Measurements from ENCODE around the gene TECTB.

TECTB gene

DNA sequence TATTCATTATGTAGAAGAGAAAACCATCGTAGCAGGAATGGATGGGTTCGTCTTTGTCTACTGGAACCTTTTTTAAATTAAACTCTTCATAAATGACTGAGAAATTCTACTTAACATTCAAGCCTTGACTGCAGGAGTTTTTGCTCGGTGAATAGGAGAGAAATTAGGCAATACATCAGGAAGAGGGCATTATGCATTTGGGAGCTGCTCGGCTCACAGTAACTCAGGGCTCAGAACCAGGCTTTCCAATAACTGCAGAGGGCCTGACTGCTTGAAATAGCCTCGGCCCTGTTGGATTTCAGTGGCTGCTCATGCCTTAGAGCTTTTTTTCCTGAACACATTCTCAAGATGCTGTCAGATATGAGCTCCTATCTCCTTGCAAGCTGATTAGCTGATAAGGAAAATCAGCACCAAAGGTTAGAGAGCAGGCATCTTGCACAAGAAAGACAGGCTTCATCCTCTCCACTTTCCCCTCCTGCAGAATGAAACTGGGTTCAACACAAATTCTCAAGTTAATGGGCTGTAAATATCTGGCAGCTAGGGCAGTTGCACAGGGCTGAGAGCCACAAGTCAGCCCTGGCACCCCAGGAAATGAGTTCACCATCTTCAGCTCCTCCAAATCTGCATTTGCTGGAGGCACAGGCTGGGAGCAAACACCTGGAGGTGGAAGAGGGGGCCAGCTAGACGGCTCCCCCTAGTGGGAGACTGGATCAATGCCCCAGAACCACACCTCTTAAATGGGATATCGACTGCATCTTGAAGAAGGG, 24.3 kb downstream of the TECTB start:
- FAIRE-seq (no peak), DNase-seq (ENCODE audit: insufficient read length, low spot score) (peak; percentile 48)
- TF ChIP-seq POLR2A (IDR thresholded peaks at IDR 0.05; ENCODE audit: low read depth, low read length), result no peak

DNA sequence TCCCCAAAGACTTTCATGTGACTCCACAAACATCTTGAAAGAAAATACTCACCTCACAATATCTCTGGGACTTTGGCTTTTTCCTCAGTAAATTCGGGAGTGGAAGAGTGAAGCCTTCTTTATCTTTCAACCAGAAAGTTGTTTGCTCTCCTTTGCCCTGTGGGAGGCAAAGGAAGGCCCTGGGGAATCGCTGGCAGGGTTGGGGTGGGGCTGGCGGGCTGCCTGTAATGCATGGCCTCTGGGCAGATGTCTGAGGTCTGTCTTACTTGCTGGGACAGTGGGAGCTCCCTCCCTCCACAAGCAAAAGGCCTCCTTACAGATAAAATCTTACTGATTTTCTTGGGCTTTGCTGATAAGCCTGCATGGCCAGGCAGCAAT, 24.9 kb downstream of the TECTB start:
- FAIRE-seq (no peak), DNase-seq (ENCODE audit: insufficient read length, low spot score) (no peak)
- no peak for TF ChIP-seq POLR2A (IDR thresholded peaks at IDR 0.05; ENCODE audit: low read depth, low read length)

DNA sequence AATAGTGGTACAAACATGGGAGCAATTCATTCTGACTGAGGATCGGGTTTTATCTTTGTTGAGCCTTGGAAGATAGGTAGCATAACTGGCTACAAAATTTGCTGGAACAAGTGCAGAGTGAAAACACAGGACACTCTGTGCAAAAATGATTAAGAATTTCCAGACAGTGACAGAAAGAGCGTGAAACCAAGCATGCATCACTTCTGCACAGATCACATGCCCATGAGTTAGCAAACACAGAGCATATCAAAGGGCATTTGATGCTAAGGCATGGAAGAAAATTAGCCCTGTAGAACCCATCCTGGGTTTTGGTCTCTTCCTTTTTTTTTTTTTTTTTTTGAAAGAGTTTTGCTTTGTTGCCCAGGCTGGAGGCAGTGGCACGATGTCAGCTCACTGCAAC, 28.3 kb downstream of the TECTB start:
- no peak for TF ChIP-seq POLR2A (IDR thresholded peaks at IDR 0.05; ENCODE audit: low read depth, low read length)
- FAIRE-seq (no peak), DNase-seq (ENCODE audit: insufficient read length, low spot score) (no peak)

DNA sequence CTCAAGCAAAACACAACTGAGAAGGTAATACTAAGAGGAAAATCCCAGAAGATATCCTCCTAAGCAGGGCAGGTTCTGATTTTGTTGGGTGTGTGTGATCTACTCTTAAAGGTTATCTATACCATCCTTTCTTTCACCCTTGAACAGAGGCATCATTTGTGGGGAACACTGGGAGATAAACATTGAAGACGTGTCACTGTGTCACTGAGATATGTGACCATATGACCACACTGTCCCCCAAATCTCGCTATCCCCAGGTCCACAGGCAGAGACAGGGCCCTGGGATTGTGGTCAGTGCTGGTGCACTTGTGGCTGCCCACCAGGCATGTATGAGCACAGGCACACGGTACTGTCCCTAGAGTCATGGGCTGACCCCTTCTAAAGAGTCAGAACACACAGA, 30.0 kb downstream of the TECTB start:
- FAIRE-seq (no peak), DNase-seq (ENCODE audit: insufficient read length, low spot score) (no peak)
- no peak for TF ChIP-seq POLR2A (IDR thresholded peaks at IDR 0.05; ENCODE audit: low read depth, low read length)

DNA sequence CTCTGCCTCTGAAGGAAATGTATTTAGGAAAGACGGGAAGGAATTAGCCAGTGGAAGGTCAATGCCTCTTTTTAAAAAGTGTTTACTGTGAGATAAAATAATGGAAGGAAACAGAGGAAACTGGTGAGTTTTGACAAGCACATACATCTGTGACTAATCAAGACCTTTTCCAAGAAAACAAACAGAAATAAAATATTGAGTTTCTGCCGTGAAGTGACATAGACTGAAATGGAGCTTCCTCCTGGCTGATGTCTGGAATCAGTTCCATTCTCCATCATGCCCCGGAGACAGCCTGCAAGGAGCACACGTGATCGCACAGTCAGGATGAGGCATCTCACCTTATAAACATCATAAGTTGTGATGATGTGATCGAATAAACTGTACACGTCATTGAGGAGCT, 30.7 kb downstream of the TECTB start:
- FAIRE-seq (no peak), DNase-seq (ENCODE audit: insufficient read length, low spot score) (no peak)
- TF ChIP-seq POLR2A (IDR thresholded peaks at IDR 0.05; ENCODE audit: low read depth, low read length), result no peak

DNA sequence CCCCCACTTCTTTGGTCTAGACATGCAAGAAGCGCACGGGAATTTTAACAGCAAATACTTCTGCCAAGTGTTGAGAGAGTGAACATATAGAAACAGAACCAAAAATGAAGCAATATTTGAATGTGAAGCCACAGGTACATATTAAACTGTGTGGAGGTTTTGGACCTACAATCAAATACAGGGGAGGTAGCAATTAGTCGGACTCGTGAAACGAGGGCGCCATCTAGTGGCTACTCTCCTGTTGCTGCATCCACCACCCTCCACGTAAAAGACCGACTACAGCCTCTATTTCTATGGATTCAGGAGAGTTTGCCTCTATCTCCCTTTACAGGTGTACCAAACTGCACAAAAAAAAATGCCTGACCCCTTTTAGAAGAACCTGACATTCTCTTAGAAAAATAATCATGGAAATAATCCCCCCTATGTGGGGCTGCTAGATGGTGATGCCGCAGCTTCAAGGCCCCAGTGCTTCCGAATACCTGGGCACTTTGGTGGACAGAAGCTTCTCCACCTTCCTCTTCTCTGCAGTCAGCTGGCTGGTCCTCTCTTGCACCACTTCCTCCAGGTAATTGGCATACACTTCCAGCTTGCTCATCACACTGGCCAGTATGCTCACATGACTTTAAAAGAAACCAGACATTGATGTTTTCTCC, 31.7 kb downstream of the TECTB start:
- no peak for FAIRE-seq
- no peak for TF ChIP-seq POLR2A (IDR thresholded peaks at IDR 0.05; ENCODE audit: low read depth, low read length)
- peak; percentile 53 for DNase-seq (ENCODE audit: insufficient read length, low spot score)

DNA sequence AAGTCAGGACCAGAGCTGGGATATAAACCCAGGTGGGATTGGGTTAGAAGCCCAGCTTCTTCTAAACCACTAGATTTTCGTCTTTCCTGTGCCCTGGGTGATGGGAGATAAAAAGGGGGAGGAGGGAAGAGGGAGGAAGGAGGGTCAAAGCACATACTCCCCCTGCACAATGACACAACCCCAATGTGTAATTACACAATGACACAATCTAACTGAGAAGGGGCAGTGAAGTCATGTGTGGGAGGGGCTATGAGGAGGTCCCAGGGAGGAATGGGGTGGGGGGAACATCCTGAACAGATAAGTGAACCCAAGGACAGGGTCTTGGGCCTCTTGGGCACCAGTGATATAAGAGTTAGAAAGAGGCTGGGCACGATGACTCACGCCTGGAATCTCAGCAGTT, 44.5 kb downstream of the TECTB start:
- no peak for TF ChIP-seq POLR2A (IDR thresholded peaks at IDR 0.05; ENCODE audit: low read depth, low read length)
- DNase-seq (ENCODE audit: insufficient read length, low spot score) (no peak), FAIRE-seq (no peak)

DNA sequence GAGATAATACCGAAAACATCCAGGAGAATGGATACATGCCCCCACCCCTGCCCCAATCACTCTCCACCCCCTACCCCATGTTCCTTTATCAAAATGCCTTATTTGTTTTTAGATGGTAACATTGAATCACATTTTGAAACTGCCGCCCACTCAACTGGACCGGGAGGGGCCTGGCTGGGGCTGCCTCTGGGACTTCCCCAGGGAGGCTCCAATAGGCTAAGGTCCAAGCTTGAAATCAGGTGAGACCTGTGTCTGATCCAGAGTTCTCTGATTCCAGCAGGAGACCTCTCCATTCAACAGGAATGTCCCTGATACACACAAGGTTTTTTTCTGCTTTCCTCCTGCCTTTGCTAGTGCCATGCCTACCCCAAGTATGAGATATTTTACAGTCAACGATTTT, 47.0 kb downstream of the TECTB start:
- no peak for TF ChIP-seq POLR2A (IDR thresholded peaks at IDR 0.05; ENCODE audit: low read depth, low read length)
- DNase-seq (ENCODE audit: insufficient read length, low spot score) (no peak), FAIRE-seq (no peak)

DNA sequence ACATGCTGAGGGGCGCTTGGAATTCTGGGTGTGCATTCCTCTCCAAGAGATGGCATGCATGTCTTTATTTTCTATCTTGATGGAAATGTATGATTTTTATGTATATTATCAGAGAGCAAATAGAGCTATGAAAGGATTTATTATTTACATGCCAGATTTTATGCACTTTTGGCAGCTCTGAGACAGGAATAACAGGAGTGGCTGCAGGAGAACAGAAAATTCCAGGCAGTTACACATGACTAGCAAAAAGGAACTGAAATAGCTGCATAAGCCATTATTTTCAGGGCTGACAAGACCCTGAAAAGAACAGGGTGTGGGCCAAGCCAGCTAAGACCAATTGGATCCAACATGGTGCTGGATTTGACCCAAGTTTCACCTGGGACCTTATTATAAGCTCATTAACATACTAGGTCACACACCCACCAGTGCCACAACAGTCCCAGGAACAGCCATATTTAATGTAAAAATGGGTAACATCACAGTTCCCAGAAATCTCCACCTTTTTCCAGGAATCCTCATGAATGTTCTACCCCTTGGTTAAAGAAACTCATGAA, 47.5 kb downstream of the TECTB start:
- no peak for TF ChIP-seq POLR2A (IDR thresholded peaks at IDR 0.05; ENCODE audit: low read depth, low read length)
- FAIRE-seq, result no peak
- no peak for DNase-seq (ENCODE audit: insufficient read length, low spot score)

DNA sequence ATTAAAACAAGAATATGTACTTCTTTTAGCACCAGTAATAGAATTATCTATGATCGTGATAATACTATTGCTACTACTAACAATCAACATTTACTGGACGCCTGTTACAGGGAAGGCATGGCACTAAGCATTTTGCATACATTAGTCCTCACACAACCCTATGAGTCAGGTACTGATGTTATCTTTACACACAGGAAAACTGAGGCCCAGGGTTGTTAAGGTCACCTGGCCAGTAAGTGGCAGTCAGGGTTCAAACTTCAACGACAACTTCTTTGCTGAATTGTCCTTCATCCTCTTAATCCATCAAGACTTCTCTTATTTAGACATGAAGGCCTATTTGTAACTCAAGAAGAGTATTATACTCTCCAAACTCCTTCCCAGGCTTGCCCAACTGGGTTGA, 48.8 kb downstream of the TECTB start:
- DNase-seq (ENCODE audit: insufficient read length, low spot score), result no peak
- no peak for FAIRE-seq
- TF ChIP-seq POLR2A (IDR thresholded peaks at IDR 0.05; ENCODE audit: low read depth, low read length), result no peak

DNA sequence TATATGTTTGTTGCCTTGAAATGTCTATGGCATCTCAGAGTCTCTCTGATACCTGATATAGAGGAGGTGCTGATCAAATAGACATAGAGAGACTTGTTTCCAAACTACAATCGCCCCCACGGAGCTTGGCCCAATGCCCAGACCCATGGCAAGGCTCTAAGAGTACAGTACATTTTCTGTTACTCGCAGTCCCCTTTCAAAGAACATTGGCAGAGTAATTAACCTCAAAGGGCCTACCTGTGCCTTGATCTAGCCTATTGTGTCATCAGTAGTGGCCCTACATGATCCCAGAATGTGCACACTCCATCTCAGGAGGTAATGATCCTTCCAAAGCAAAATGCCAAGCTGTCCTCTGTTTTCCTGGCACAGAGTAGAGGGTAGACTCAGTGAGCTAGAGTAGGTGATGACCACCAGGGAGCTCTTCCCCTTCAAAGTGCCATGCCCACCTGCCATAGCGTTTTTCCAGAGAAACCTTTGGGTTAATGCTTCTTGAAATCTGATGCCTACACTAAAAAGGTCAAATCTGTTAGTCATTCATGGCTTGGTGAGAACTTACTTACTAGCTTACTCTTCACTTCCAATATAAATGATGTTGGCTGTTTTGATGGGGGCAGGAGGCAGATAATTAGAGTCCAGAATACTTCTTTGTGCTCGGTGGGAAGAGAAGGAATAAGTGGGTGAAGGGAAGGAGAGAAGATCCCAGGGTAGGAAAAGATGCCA, 49.5 kb downstream of the TECTB start:
- TF ChIP-seq POLR2A (IDR thresholded peaks at IDR 0.05; ENCODE audit: low read depth, low read length), result no peak
- FAIRE-seq (no peak), DNase-seq (ENCODE audit: insufficient read length, low spot score) (no peak)

DNA sequence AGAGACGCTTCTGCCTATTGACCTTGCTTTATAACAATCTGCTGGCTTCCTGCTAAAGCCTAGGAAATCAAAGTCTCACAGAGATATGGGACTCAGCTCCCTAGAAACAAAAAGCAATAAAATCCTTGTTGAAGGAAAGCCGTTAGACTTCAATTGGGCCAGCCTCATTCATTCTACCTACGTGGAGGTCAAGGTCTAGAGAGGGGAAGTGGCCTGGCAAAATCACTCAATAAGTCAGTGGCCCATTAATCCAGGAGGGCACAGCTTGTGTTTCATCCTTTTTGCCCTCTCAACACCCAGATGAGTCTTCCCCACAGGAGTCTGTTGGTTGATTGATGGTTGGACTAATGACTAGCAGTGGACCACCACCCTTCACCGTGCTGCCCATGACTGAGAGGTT, 50.3 kb downstream of the TECTB start:
- no peak for TF ChIP-seq POLR2A (IDR thresholded peaks at IDR 0.05; ENCODE audit: low read depth, low read length)
- no peak for FAIRE-seq
- no peak for DNase-seq (ENCODE audit: insufficient read length, low spot score)

DNA sequence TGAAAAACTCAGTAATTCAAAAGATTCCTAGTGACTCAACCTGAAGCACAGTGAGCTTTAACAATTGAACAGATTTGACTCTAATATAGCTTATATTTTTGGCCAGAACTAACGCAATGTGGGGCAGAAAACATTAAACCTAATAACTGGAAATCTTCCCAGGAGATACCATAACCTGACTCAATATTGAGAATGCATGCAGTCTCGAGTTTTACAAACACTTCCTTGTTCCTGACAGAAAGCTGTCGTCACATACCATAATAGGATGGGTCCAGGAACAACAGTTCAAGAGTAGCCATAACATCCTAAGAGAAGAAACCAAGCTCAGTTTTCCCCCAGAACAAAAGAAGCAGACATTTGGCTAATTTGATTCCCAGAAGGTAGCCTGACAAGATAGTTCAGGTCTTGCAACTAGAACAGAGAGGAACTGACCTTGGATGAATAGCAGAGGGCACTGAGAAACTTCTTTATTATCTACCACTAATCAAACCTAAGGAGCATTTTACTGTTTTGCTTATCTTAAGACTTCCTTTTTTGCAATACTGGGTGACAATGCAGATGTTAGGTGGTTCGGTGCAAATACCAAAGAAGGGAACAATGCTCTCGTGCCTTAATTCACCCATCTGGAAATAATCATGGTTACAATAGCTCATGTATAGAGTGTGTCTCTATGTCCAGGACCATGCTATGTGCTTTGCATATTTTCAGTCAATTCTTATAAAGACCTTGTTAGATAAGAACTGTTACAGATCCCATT, 52.1 kb downstream of the TECTB start:
- DNase-seq (ENCODE audit: insufficient read length, low spot score), result no peak
- FAIRE-seq, result no peak

DNA sequence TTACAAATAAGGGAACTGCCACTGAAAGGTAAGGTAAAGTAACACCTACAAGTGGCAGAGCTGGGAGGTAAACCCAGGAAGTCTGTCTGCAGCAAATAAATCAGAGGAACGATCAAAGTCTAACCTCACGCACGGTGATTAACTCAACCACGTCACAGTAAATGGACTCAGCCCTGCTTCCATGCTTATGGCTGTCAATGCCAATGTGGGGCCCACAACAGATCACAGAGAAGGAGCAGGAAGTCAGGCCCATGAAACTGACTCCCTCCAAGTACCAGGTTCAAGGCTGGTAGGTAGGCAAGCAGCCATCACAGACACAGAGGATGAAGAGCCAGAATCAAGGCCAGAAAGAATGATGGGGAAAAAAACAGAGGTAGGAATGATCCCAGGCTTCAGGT, 52.7 kb downstream of the TECTB start:
- DNase-seq (ENCODE audit: insufficient read length, low spot score) (no peak), FAIRE-seq (no peak)
- TF ChIP-seq POLR2A (IDR thresholded peaks at IDR 0.05; ENCODE audit: low read depth, low read length), result no peak

More for the DNA sequence above, 52.1 kb downstream of the TECTB start:
- TF ChIP-seq POLR2A (IDR thresholded peaks at IDR 0.05; ENCODE audit: low read depth, low read length), result no peak
